Brain pericyte (primary cell): Measurements from ENCODE around the gene CD37.
"Not testable (repeated sequence)": the region's sequence is repeated elsewhere in the genome, so short reads cannot be mapped to it uniquely, and the experiment has no call there.

Experiments
- DNase-seq: peaks from one replicate; pipeline ENCODE4 v3.0.0-alpha.2; 2012; ENCODE audit warnings: low read depth, low spot score

CD37 gene

DNA sequence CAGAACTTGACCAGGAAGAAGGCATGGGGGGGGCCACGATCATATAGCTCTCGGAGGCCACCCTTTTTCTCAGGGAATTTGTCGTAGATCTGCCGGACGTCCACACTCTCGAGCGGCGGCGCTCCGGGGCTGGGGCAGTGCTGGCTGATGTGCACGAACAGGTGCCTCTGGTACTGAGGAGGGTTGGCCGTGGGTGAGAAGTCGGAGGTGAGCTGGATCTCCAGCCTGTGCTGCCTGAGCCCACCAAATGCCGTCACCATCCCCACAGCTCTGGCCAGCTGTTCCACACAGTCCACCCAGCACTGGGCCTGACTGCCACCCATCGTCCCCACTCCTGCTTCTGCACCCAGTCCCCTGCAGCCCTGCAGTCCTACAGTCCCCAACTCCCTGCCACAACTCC lies 12.0 kb downstream of the CD37 start:
- no peak for DNase-seq

DNA sequence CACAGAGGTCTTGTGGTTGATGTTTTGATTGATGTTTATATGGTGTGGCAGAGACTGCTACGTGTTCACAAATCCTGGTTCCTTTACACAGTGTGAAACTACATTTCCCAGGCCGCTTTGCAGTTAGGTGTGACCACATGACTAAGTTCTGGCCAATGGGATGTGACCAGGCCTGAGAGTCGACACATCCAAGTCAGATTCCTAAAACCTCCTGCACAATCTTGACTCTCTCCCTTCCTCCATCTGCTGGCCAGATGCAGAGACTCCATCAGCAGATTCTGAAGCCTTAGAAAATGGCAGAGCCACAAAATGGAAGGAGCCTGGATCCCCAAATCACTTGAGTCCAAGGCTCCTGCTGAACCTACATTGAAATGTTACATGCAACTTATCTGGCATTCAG lies 12.6 kb downstream of the CD37 start:
- DNase-seq, result no peak

DNA sequence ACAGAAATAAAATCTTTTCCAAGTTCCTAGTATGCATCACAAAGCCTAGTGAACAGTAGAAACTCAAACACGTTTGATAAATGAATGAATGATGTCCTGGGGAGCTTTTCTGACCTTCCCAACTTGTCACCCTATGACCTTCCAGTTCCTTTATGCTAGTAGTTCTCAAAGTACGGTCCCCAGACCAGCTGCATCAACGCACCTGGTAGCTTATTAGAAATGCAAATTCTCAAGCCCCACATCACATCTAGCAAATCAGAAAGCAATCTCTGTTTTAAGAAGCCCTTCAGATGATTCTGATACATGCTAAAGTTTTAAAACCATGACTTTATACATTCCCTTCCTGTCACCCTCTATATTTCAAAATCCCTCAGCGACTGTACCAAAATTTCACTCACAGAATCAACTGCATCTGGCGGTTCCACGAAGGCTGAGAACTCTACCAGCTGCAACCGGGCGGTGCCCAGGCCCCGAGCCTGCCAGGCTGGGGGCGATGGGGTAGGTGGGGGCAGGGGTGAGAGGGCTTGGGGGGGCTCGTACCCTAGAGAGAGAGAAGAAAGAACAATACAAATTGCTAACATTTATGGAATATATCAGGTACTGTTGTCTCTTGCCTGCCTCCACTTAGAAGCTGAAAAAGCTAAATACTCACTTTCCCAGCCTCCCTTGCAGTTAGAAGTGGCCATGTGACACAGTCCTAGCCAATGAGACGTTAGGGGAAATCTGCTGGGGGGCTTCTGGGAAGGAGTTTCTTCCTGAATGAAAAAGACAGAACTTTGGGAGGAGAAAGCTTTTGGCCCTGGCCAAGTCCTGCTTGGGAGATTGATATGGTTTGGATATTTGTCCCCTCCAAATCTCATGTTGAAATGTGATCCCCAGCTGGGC lies 13.3 kb downstream of the CD37 start:
- no peak for DNase-seq

DNA sequence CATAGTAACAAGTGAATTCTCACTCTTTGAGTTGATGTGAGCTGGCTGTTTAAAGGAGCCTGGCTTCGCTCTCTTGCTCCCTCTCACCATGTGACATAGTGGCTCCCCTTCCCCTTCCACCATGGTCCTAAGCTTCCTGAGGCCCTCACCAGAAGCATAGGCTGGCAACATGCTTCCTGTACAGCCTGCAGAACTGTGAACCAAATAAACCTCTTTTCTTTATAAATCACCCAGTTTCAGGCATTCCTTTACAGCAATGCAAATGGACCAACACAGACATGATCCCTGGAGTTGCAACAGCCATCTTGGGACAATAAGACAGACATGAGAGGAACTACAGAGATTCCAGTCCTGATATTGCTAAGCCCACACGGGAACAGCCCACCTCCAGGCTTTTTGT lies 14.4 kb downstream of the CD37 start:
- DNase-seq, result no peak

DNA sequence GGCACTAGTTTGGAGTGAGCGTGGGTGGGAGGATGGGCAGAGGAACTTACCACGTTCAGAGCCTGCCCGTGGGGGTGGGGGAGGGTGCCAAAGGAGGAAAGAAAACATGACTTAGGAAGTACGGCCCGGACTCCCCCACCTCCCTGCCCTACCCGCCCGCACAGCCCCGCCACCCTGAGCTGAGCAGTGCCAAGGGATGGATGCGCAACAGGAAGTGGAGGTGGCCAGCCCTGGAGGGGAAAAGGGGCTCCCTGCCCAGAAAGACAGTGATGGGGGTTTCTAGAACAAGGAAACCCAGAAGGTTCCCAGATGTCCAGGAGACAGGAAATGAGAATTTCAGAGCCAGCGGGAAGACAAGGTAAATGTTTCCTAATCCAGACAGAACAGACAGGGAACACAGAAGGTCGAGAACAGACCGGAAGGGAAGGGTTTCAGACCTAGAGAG lies 20.7 kb downstream of the CD37 start:
- no peak for DNase-seq

DNA sequence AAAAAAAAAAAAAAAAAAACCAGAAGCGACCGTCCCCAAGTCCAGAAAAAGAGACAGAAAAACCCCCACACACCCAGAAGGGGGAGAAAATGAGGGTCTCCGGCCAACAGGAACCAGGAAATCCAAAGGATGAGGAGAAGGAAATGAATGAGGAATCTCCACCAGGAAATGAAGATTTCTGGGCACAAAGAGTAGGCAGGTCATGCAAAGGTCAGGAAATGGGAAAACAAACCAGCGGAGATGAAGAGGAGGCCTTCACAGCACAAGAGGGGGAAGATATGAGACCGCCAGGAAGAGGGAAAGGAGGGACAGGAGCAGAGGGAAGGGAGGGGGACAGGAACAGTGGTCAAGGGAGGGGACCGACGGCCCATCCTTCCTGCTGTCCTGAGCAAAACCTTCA lies 21.2 kb downstream of the CD37 start:
- DNase-seq, result no peak

DNA sequence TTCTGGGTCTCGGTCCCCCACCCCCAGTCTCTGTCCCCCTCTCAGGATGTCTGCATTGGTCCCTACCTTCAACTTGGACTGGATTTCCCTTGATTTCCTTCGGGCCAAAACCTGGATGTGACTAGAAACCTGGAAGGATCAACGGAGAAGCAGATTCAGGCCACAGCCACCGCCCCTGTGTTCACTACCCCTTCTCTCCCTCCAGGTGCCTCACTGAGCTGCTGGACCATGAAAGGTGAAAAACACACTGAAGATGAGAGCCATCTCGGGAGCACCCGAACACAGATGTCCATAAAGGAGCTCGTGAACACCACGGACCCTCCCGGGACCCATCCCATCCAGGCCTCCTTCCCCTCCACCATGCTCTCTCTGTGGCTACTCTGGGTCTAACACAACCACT lies 22.0 kb downstream of the CD37 start:
- DNase-seq, result no peak

DNA sequence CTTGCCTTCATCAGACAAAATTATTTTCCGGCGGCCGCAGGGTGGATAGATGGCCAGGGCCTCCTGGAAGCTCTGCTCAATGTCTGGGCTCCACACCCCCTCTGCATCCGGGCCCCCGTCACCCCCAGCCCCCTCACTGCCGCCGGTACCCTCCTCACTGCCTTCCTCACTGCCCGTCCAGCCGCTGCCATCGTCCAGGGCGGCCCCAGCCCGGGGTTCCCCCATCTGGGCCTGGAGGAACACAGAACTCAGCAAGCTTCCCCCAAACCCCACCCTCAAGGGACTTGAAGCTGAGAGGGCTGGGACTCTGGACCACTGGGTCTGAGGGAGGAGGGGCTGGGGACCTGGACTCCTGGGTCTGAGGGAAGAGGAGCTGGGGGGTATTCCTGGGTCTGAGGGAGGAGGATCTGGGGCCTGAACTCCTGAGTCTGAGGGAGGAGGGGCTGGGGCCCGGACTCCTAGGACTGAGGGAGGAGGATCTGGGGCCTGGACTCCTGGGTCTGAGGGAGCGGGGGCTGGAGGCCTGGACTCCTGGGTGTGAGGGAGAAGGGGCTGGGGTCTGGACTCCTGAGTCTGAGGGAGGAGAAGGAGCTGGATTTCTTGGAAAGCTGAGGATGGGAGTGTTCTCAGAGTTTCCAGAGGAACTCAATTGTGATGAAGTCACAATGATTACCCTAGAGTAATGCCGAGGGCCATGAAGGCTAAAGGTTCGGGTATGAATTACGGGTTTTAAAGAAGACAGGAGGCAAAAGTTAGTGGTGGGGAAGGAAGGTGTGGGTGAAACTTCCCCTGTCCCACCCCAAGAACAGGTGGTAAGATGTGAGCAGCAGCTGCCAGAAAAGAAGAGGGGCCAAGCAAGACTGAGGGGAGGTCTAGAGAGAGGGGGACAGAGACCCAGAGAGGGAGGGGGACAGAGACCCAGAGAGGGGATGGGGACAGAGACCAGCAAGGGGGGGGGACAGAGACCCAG lies 24.9 kb downstream of the CD37 start:
- DNase-seq, result no peak

DNA sequence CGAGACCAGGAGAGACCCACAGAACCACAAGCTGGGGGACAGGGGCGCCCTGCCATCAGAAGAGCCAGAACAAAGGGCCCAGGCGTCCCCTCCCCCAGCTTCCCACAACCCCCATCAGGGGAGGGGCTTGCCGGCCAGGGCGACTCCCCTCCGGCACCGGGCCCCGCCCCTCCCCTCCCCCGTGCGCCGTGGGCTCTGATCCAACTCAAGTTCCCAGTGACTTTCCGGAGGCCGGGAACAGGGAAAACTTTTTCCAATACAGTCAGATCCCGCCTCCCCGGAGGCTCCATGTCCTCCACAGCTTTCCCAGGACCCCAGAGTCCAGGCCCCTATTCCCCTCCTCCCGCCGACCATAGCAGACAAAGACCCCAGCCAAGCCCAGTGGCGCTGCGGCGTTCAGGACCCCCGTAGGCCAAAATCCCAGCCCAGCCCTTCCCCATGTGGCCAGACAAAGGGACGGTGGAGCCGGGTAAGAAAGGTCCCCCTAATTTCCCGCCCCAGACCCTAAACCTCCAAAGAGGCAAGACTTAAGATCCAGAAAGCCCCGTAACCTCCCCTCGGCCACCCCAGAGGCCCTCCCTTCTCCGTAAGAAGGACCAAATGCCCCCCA lies 26.3 kb downstream of the CD37 start:
- no peak for DNase-seq

DNA sequence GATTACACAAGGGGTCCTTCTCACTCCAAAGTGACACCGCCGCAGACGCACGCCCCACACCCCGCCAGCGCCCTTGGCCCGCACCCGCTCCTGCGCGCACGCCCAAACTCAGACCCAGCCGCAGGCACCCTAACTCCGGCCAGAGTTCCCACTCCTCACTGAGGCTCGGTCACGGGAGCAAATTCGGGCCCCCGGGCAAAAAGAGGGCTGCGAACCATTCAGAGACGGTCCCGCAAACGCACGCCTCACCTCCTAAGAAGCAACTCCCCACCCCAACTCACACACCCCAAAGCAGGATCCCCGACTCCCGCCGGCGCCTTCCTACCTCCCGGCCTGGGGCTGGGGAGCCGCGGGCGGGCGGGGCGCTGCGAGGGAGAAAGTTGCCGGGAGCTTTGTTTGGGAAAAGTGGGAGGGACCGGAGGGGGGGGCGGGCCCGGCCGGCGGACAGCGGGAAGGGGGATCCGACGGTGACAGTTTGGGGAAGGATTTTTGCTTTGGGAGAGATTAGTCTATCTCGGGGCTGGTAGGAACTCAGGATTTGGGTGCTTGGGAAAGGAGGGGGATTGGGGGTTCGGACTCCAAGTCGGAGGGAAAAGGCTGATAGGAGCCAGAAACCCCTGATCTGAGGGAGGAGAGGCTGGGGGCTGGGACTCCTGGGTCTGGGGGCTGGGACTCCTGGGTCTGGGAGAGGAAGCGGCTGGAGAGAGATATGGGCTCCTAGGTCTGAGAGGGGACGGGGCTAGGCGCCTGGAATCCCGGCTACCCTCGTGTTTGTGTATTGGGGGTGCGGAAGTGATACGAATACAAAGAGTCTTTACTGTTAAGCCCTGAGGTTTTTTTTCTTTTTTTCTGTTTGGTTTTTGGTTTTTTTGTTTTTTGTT lies 27.1 kb downstream of the CD37 start, which contains the start of gene TEAD2:
Gene TEAD2, minus strand, starts transcription at position 369 of the 881 bp plus-strand sequence. CDS start 2,341 bp downstream, outside the sequence.
- no peak for DNase-seq

DNA sequence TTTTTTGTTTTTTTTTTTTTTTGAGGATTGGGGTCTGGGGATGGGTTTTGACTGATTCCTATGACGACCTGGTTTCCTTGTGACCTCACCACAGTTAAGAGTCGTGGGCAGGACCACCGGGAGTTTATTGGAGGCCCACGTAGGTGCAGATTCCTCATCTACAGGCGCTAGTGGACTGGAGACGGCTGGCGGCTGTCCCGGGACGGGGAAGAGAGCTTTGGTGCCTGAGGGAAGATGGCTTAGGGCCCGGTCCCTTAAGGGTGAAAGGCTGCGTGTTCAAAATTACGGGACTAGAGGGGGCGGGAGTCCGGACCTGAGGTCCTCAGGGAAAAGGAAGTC lies 27.7 kb downstream of the CD37 start:
- no peak for DNase-seq

DNA sequence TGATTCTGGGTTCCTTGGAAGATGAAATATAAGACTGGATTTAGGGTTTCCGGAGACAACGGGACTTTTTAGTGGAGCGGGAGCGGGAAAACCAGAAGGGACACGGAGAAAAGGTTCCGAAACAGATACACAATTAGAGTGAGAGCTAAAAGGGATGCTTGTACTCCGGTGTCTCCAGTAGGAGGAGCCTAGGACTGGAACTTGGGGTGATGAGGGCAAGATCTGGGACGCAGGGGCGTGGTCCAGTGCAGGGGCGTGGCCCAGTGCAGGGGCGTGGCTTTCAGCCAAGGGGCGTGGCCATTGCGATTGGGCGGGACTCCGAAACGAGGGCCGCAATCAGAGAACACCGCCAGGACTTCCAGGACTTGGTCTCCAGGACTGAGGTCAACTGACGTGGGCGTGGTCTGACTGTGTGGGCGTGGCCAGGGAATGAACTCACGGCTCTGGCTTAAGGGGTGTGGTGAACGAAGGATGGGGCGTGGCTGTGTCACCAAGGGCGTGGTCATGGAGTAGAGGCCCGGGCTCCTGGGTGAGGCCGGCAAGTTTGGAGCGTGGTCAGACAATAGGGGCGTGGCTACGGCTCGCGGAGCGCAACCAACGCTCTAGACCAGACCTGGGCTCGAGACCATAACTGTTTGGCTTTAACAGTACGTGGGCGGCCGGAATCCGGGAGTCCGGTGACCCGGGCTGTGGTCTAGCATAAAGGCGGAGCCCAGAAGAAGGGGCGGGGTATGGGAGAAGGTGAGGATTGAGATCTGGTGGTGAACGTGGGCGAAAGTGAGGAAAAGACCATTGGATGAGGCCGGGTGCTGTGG lies 28.3 kb downstream of the CD37 start, which contains the start of gene DKKL1:
Gene DKKL1, plus strand, starts transcription at position 610 of the 815 bp plus-strand sequence. Its CDS starts 122 bp downstream, at position 732.
- peak; percentile 98 for DNase-seq

DNA sequence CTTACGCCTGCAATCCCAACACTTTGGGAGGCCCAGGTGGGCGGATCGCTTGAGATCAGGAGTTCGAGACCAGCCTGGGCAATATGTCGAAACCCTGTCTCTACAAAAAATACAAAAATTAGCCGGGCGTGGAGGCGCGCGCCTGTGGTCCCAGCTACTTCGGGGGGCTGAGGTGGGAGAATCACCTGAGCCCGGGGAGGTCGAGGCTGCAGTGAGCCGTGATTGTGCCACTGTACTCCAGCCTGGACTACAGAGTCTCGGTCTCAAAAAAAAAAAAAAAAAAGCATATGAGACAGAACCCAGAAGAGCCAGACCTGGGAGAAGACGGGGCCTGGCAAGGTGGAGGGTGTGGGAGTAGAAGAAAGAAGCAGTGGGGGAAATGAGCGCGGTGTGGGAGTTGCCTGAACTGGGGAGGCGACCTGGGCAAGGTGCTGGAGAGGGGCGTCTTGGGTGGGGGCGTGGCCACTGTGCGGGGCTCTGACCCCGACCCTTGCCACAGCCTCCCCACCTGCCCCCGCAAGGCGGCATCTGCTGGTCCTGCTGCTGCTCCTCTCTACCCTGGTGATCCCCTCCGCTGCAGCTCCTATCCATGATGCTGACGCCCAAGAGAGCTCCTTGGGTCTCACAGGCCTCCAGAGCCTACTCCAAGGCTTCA lies 29.0 kb downstream of the CD37 start:
- no peak for DNase-seq

DNA sequence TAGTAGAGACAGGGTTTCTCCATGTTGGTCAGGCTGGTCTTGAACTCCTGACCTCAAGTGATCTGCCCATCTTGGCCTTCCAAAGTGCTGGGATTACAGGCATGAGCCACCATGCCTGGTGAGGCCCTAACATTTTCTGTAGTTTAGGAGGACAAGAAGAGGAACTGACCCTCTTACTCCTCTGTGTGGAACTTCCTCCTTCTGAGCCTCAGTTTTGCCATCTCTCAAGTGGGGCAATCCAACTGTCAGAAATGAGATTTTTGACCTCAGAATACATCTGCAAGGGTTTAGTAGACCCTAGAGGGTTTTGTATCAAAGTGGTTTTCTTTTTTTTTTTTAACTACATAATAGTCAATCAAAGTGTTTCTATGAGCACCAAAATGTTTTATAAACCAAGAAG lies 30.9 kb downstream of the CD37 start:
- no peak for DNase-seq

DNA sequence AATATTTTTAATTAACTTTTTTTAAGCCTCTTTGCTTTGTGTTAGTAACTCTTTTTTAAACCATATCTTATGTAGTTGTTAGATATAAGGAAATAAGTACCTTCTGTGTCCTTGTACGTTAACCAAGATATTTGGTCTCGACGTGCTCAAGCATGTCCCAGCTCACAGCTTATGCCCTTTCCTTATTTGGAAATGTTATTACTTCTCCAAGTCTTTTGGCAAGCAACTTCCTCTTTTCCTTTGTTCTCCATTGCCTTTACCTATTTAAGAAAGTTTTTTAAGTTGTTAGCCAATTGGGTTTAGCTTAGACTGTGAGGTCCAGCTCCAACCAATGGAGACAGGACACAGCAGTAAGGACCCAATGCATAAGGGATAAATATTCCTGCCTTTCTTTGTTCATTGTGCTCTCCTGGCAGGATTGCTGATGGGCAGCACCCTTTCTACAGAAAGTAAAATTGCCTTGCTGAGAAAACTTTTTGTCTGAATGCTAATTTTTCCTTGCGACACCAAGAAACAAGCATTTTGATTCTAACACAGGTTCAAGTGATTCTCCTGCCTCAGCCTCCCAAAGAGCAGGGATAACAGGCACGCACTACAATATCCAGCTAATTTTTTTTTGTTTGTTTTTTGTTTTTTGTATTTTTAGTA lies 33.6 kb downstream of the CD37 start:
- DNase-seq, result no peak

DNA sequence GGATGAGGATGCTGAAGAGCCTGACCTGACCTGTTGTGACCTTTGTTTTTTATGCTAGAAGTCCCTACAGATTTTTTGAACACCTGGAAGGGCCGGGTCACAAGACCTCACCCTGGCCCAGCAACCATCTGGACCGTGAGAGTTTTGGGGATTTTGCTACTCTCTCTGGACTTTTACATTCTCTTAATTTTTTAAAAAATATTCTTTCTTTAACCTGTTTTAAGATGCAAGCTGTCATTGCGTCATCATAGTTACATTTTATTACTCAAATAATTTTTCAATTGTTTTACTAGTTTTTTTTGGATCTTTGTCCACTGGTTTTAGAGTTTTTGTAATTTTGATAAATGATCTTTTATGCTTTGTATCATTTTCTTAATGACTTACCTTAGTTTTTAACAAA lies 36.0 kb downstream of the CD37 start:
- DNase-seq, result no peak

DNA sequence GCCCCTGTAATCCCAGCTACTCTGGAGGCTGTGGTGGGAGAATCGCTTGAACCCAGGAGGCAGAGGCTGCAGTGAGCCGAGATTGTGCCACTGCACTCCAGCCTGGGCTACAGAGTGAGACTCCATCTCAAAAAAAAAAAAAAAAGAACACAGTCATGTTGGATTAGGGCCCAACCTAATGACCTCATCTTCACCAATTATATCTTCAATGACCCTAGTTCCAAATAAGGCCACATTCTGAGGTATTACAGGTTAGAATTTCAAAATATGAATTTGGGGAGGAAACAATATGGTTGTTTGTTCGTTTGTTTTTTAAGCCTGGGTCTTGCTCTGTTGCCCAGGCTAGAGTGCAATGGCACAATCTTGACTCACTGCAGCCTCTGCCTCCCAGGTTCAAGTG lies 38.0 kb downstream of the CD37 start:
- not testable (repeated sequence) for DNase-seq

DNA sequence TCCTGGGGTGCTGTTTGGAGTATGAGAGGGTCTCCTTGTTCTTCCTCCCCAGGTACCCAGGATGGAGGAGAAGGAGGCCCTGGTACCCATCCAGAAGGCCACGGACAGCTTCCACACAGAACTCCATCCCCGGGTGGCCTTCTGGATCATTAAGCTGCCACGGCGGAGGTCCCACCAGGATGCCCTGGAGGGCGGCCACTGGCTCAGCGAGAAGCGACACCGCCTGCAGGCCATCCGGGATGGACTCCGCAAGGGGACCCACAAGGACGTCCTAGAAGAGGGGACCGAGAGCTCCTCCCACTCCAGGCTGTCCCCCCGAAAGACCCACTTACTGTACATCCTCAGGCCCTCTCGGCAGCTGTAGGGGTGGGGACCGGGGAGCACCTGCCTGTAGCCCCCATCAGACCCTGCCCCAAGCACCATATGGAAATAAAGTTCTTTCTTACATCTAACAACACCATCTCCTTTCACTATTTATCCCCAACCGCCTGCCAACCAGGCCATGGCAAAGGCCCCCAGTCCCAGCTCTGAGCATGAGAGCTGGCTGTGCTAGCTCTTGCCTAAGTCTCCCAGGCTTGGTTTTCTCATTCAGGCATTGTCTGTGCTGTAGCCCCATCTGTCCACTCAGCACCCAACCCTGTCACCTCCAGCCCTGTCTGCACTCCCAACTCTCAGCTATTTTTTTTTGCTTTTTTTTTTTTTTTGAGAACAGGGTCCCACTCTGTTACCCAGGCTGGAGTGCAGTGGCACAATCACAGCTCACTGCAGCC lies 39.6 kb downstream of the CD37 start:
- no peak for DNase-seq
